ENCODE results near the gene NXN. TPM values are rescaled to one million over a fixed set of nuclear protein-coding genes. Genes with fewer than 3 reads are reported as not detected.
"Not testable (repeated sequence)": the region's sequence is repeated elsewhere in the genome, so short reads cannot be mapped to it uniquely, and the experiment has no call there.

The NXN gene
- total RNA-seq, 1 experiment from 2014 or later, result 126 TPM

DNA sequence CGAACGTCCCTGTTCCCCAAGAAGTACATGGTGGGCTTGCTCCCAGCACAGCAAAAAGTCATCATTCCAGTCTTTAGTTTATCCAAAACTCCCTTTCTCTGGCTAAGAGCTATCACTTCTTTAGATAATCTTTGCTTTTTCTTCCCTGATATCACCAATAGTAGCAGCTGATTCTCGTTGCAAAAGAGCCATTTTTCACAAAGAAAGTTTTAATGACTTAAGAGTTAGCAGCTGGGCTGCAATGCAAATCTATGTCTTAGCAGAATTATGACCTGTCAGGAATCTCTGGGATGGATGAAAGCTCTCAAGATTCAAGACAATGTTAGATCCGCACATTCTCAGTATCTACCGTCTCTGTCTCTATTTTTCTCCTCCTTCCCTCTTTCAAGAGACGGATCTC is 53.8 kb downstream of the NXN start:
- Histone ChIP-seq H3K36me3 (ENCODE audit: control insufficient read depth, insufficient read depth, low read length) (peaks cover 3% of the 10 kb centered on the region; the same call in 1 of the 2 replicates), H3K9me3 (ENCODE audit: control insufficient read depth, insufficient read depth, low read depth, low read length) (no peaks in the 10 kb centered on the region), H3K27ac (ENCODE audit: low read length) (peak overlapping the region; percentile 74), H3K4me3 (ENCODE audit: low read depth in 2 of 2, low read length in 2 of 2) (no peak overlapping the region), H3K27me3 (ENCODE audit: control insufficient read depth, insufficient read depth, low read length) (no peaks in the 10 kb centered on the region), H3K4me1 (ENCODE audit: control insufficient read depth, insufficient read depth, low read length) (peaks cover 69% of the 10 kb centered on the region)
- no TSS peak for BruUV-seq (replicated peaks)
- DNase-seq (ENCODE audit: low read depth, low spot score) (no peak), ATAC-seq (no peak)
- in situ Hi-C loops (cut with HindIII; ENCODE audit: low pct_unique_long_range_greater_than_20kb, low sequenced_read_pairs) (no loop called here), intact Hi-C loops (cut with micrococcal nuclease; ENCODE audit: unreplicated experiment) (no loop called here)
- TF ChIP-seq, protein P1, sequence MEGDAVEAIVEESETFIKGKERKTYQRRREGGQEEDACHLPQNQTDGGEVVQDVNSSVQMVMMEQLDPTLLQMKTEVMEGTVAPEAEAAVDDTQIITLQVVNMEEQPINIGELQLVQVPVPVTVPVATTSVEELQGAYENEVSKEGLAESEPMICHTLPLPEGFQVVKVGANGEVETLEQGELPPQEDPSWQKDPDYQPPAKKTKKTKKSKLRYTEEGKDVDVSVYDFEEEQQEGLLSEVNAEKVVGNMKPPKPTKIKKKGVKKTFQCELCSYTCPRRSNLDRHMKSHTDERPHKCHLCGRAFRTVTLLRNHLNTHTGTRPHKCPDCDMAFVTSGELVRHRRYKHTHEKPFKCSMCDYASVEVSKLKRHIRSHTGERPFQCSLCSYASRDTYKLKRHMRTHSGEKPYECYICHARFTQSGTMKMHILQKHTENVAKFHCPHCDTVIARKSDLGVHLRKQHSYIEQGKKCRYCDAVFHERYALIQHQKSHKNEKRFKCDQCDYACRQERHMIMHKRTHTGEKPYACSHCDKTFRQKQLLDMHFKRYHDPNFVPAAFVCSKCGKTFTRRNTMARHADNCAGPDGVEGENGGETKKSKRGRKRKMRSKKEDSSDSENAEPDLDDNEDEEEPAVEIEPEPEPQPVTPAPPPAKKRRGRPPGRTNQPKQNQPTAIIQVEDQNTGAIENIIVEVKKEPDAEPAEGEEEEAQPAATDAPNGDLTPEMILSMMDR (IDR thresholded peaks at IDR 0.05), result no peak
- TF ChIP-seq POLR2AphosphoS5 (IDR thresholded peaks at IDR 0.05; ENCODE audit: low read depth, low read length) (no peak), TCF7L2 (IDR thresholded peaks at IDR 0.05; ENCODE audit: low read depth, low read length) (no peak), SIN3A (IDR thresholded peaks at IDR 0.05; ENCODE audit: borderline replicate concordance, insufficient read depth, low read depth, low read length) (no peak)
- TF ChIP-seq, protein P2, sequence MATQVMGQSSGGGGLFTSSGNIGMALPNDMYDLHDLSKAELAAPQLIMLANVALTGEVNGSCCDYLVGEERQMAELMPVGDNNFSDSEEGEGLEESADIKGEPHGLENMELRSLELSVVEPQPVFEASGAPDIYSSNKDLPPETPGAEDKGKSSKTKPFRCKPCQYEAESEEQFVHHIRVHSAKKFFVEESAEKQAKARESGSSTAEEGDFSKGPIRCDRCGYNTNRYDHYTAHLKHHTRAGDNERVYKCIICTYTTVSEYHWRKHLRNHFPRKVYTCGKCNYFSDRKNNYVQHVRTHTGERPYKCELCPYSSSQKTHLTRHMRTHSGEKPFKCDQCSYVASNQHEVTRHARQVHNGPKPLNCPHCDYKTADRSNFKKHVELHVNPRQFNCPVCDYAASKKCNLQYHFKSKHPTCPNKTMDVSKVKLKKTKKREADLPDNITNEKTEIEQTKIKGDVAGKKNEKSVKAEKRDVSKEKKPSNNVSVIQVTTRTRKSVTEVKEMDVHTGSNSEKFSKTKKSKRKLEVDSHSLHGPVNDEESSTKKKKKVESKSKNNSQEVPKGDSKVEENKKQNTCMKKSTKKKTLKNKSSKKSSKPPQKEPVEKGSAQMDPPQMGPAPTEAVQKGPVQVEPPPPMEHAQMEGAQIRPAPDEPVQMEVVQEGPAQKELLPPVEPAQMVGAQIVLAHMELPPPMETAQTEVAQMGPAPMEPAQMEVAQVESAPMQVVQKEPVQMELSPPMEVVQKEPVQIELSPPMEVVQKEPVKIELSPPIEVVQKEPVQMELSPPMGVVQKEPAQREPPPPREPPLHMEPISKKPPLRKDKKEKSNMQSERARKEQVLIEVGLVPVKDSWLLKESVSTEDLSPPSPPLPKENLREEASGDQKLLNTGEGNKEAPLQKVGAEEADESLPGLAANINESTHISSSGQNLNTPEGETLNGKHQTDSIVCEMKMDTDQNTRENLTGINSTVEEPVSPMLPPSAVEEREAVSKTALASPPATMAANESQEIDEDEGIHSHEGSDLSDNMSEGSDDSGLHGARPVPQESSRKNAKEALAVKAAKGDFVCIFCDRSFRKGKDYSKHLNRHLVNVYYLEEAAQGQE (IDR thresholded peaks at IDR 0.05; ENCODE audit: insufficient read depth in 1 of 2, low read depth in 2 of 2, low read length in 1 of 2), result no peak
- POLR2A ChIA-PET, result no interaction called here
- CTCF ChIA-PET, result no interaction called here

- Histone ChIP-seq H3K27me3 (ENCODE audit: control insufficient read depth, insufficient read depth, low read length) (no peaks in the 10 kb centered on the region), H3K9me3 (ENCODE audit: control insufficient read depth, insufficient read depth, low read depth, low read length) (no peaks in the 10 kb centered on the region), H3K4me3 (ENCODE audit: low read depth in 2 of 2, low read length in 2 of 2) (no peak overlapping the region), H3K4me1 (ENCODE audit: control insufficient read depth, insufficient read depth, low read length) (peaks cover 64% of the 10 kb centered on the region), H3K36me3 (ENCODE audit: control insufficient read depth, insufficient read depth, low read length) (peaks cover 3% of the 10 kb centered on the region; the same call in 1 of the 2 replicates), H3K27ac (ENCODE audit: low read length) (peak overlapping the region; percentile 74)
- ChIA-PET CTCF (no interaction called here), POLR2A (no interaction called here)
- in situ Hi-C loops (cut with HindIII; ENCODE audit: low pct_unique_long_range_greater_than_20kb, low sequenced_read_pairs), result no loop called here
- TF ChIP-seq, protein P1 (IDR thresholded peaks at IDR 0.05), result no peak
- TF ChIP-seq POLR2AphosphoS5 (IDR thresholded peaks at IDR 0.05; ENCODE audit: low read depth, low read length) (no peak), SIN3A (IDR thresholded peaks at IDR 0.05; ENCODE audit: borderline replicate concordance, insufficient read depth, low read depth, low read length) (no peak), TCF7L2 (IDR thresholded peaks at IDR 0.05; ENCODE audit: low read depth, low read length) (no peak)
- TF ChIP-seq, protein P2 (IDR thresholded peaks at IDR 0.05; ENCODE audit: insufficient read depth in 1 of 2, low read depth in 2 of 2, low read length in 1 of 2), result no peak
- DNase-seq (ENCODE audit: low read depth, low spot score) (no peak), ATAC-seq (no peak)
- no TSS peak for BruUV-seq (replicated peaks)
- intact Hi-C loops (cut with micrococcal nuclease; ENCODE audit: unreplicated experiment), result no loop called here
These were observed 54.7 kb downstream of the NXN start for GRCh38 chr17:924711-925475.

DNA sequence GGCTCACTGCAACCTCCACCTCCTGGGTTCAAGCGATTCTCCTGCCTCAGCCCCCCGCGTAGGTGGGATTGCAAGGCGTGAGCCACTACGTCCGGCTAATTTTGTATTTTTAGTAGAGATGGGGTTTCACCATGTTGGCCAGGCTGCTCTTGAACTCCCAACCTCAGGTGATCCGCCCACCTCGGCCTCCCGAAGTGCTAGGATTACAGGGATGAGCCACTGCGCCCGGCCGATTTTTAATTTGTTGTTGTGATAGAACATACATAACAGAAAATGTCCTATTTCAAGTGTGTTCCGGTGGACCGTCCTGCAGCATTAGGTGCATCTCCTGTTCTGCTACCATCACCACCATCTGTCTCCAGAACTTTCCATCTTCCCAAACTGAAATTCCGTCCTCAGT is 55.3 kb downstream of the NXN start:
- H3K27me3 ChIP-seq (ENCODE audit: control insufficient read depth, insufficient read depth, low read length); POLR2A ChIA-PET; in situ Hi-C loops (cut with HindIII; ENCODE audit: low pct_unique_long_range_greater_than_20kb, low sequenced_read_pairs); H3K9me3 ChIP-seq (ENCODE audit: control insufficient read depth, insufficient read depth, low read depth, low read length); CTCF ChIA-PET; H3K36me3 ChIP-seq (ENCODE audit: control insufficient read depth, insufficient read depth, low read length); ATAC-seq; H3K4me3 ChIP-seq (ENCODE audit: low read depth in 2 of 2, low read length in 2 of 2); intact Hi-C loops (cut with micrococcal nuclease; ENCODE audit: unreplicated experiment); BruUV-seq (replicated peaks); DNase-seq (ENCODE audit: low read depth, low spot score): not testable (repeated sequence)
- Histone ChIP-seq H3K4me1 (ENCODE audit: control insufficient read depth, insufficient read depth, low read length) (peaks cover 60% of the 10 kb centered on the region), H3K27ac (ENCODE audit: low read length) (peak overlapping the region; percentile 74)

All from Panc1 (cell line).